HEK293T (cell line): ENCODE data around the gene SLC25A1.

Experiments
- CTCF ChIA-PET: fragments of 350-600 bp; formaldehyde crosslinking; extraction: SDS; loops from one replicate; lab custom pipeline; 2021; ENCODE audit warnings: antibody characterized with exemption, inconsistent platforms; lab: Yijun Ruan, JAX
- POLR2A ChIA-PET: fragments of 350-600 bp; formaldehyde crosslinking; extraction: SDS; loops from one replicate; lab custom pipeline; 2020; ENCODE audit warnings: antibody characterized with exemption, inconsistent platforms; lab: Yijun Ruan, JAX
- DNase-seq: peaks from one replicate; pipeline ENCODE4 v3.0.0; 2012; ENCODE audit warnings: mixed read lengths; ENCODE audit errors: extremely low spot score
- ARNT ChIP-seq: fragments of 450-650 bp; IDR thresholded peaks from 2 replicates; pipeline ENCODE4 v1.6.1; 2017; ENCODE audit warnings: mild to moderate bottlenecking
- BHLHE40 ChIP-seq: fragments of 450-650 bp; IDR thresholded peaks from 2 replicates; pipeline ENCODE4 v1.6.1; 2016; ENCODE audit warnings: mild to moderate bottlenecking, moderate library complexity, borderline replicate concordance
- CTBP1 ChIP-seq: fragments of 450-650 bp; IDR thresholded peaks from 2 replicates; pipeline ENCODE4 v1.6.1; 2016; ENCODE audit warnings: borderline replicate concordance
- ELF4 ChIP-seq: fragments of 450-650 bp; IDR thresholded peaks from 2 replicates; pipeline ENCODE4 v1.6.1; 2017; ENCODE audit warnings: antibody characterized with exemption
- FOXA1 ChIP-seq: fragments of 450-650 bp; IDR thresholded peaks from 2 replicates; pipeline ENCODE4 v1.6.1; 2016; ENCODE audit warnings: mild to moderate bottlenecking
- FOXK2 ChIP-seq: fragments of 450-650 bp; IDR thresholded peaks from 2 replicates; pipeline ENCODE4 v1.6.1; 2016; ENCODE audit warnings: mild to moderate bottlenecking
- FOXM1 ChIP-seq: fragments of 450-650 bp; IDR thresholded peaks from 2 replicates; pipeline ENCODE4 v1.6.1; 2017; ENCODE audit warnings: mild to moderate bottlenecking, borderline replicate concordance
- HDGF ChIP-seq: fragments of 450-650 bp; IDR thresholded peaks from 2 replicates; pipeline ENCODE4 v1.6.1; 2017; ENCODE audit warnings: antibody characterized with exemption, borderline replicate concordance
- L3MBTL2 ChIP-seq: fragments of 450-650 bp; conservative IDR thresholded peaks from 2 replicates; pipeline ENCODE4 v1.6.1; 2016; ENCODE audit warnings: mild to moderate bottlenecking
- LEF1 ChIP-seq: fragments of 450-650 bp; IDR thresholded peaks from 2 replicates; pipeline ENCODE4 v1.6.1; 2017; ENCODE audit warnings: mild to moderate bottlenecking, borderline replicate concordance
- NFRKB ChIP-seq: fragments of 450-650 bp; IDR thresholded peaks from 2 replicates; pipeline ENCODE4 v1.6.1; 2016; ENCODE audit warnings: mild to moderate bottlenecking, moderate library complexity
- SP1 ChIP-seq: fragments of 450-650 bp; IDR thresholded peaks from 2 replicates; pipeline ENCODE4 v1.6.1; 2017
- SUZ12 ChIP-seq: fragments of 450-650 bp; IDR thresholded peaks from 2 replicates; pipeline ENCODE4 v1.6.1; 2016; ENCODE audit warnings: mild to moderate bottlenecking
- TARDBP ChIP-seq: fragments of 450-650 bp; IDR thresholded peaks from 2 replicates; pipeline ENCODE4 v1.6.1; 2016
- ZNF384 ChIP-seq: fragments of 450-650 bp; IDR thresholded peaks from 2 replicates; pipeline ENCODE4 v1.6.1; 2016
- TF ChIP-seq, protein P1 (sequence below): fragments of 450-650 bp; IDR thresholded peaks from 2 replicates; pipeline ENCODE4 v1.6.1; 2016

Gene SLC25A1

DNA sequence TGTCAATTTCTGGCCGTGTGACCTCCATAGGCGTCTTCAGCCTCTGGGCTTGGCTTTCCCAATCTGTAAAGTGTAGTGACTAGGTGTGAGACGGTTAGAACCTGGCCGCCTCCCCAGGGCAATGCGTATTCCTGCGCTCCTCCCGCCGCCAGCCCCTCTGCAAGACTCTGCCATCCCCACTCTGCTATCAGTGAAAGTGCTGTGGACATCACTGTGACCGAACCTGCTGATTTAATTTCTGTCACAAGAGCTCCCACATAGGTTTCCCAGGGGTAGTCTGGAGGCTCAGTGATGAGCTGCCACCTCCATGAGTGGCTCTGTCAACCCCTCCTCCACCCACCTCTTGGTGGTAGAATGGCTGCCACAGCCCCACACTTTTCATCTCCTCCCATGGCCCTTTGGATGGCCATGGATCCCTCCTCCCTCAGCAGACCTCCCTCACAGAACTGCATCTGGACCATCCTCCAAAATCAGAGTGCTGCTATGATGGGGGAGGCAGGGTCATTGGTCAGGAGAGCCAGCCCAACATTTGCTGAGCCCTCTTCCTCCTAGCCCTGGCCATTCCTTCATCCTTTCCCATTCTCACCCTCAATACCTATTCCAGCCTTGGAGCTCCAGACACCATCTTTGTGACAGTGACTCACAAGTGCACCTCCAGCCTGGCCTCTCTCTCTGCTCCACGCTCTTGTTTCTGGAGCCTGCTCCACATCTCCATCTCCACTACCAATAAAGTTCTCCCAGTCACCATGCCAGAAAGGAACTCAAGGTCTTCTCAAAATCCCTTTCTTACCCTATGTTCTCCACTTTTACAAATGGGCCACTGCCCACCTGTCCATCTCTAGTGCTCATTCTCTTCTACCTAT lies 27.0 kb downstream of the SLC25A1 start:
- TF ChIP-seq L3MBTL2 (no peak), ZNF384 (no peak), ARNT (no peak), FOXA1 (no peak), SP1 (no peak), CTBP1 (no peak), TARDBP (no peak), SUZ12 (no peak), ELF4 (no peak), FOXK2 (no peak), LEF1 (no peak)
- TF ChIP-seq, protein P1, sequence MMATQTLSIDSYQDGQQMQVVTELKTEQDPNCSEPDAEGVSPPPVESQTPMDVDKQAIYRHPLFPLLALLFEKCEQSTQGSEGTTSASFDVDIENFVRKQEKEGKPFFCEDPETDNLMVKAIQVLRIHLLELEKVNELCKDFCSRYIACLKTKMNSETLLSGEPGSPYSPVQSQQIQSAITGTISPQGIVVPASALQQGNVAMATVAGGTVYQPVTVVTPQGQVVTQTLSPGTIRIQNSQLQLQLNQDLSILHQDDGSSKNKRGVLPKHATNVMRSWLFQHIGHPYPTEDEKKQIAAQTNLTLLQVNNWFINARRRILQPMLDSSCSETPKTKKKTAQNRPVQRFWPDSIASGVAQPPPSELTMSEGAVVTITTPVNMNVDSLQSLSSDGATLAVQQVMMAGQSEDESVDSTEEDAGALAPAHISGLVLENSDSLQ = no peak
- POLR2A ChIA-PET = no interaction called here
- CTCF ChIA-PET = no interaction called here
- no peak for DNase-seq

DNA sequence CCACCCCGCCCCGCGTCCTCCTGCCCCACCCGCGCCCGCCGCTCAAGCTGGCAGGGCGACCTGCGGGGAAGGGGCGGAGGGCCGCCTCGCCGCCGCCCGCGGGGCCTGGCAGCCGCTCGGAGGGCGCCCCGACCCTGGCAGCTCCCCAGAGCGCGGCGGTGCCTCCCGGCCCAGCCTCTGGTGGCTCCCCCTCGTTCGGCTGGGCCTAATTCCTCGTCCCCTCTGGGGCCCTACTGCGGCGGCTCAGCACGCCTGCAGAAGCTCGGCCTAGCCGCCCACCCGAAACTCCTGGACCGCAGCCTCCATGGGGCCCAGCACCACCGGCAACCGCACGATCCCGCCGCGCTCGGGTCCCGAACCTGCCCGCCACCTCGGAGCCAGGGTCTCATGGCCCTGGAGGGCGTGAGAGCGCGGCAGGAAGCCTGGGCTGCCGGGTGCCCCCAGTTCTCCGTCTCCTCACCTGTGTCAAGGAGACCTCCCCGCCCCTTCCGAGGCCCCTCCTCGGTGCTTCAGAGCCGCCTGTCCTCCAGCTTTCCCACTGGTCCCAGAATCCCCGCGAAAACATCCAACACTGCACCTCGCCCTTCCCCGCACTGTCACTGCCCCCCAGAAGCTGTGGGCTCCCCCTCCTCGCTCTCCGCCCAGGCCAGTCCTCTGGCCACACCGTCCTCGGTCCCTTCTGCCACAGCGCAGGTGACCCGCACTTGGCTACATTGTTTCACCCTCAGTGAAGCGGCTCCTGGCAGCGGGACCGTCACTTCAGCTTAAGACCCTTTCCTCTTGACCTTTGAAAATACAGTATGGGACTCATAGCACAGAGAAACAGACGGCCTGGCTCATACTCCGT lies 27.8 kb downstream of the SLC25A1 start:
- DNase-seq = no peak
- TF ChIP-seq HDGF (no peak), LEF1 (no peak), FOXM1 (no peak), ARNT (no peak), ZNF384 (no peak), SP1 (no peak), FOXK2 (no peak), CTBP1 (no peak), FOXA1 (no peak), BHLHE40 (no peak), ELF4 (no peak)
- TF ChIP-seq, protein P1 = no peak
- ChIA-PET CTCF (no interaction called here), POLR2A (no interaction called here)

DNA sequence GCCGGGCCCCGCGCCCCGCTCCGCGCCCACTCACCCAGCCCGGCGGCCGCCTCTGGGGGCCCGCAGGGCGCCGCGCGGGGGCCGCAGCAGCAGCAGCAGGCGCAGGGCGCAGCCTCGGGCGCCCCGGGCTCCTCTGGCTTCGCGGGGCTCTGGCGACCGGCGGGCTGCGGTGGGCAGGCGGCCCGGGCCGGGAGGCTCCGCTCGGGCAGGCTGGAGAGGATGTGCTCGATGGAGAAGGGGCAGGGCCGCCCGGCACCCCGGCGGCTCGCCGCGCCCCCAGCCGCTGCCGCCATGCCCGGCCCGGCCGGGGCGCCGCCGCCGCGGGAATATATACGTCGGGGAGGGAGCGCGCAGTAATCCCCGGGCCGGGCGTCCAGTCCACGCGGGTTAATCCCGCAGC lies 28.5 kb downstream of the SLC25A1 start, which contains the start of gene GSC2:
TSS of gene GSC2 (minus strand) at position 302 of the 400 bp plus-strand sequence. CDS start at position 293, 9 bp downstream.
- ChIA-PET CTCF (no interaction called here), POLR2A (no interaction called here)
- no peak for DNase-seq
- TF ChIP-seq ELF4 = no peak
- TF ChIP-seq TARDBP = no peak
- no peak for TF ChIP-seq FOXA1
- TF ChIP-seq LEF1 = no peak
- TF ChIP-seq BHLHE40 = no peak
- TF ChIP-seq CTBP1 = no peak
- no peak for TF ChIP-seq ARNT
- TF ChIP-seq, protein P1 = no peak
- TF ChIP-seq FOXK2 = no peak
- no peak for TF ChIP-seq FOXM1

GRCh38 chr22:19149047-19149883 lies 29.3 kb downstream of the SLC25A1 start:
- DNase-seq = no peak
- TF ChIP-seq FOXM1 = no peak
- no peak for TF ChIP-seq FOXK2
- TF ChIP-seq TARDBP = no peak
- TF ChIP-seq ELF4 = no peak
- TF ChIP-seq SUZ12 = no peak
- no peak for TF ChIP-seq ARNT
- TF ChIP-seq CTBP1 = no peak
- TF ChIP-seq HDGF = no peak
- TF ChIP-seq SP1 = no peak
- no peak for TF ChIP-seq ZNF384
- no peak for TF ChIP-seq FOXA1
- CTCF ChIA-PET = no interaction called here
- POLR2A ChIA-PET = no interaction called here

GRCh38 chr22:19148417-19149046 lies 30.0 kb downstream of the SLC25A1 start:
- no peak for DNase-seq
- POLR2A ChIA-PET = no interaction called here
- TF ChIP-seq NFRKB = no peak
- TF ChIP-seq FOXM1 = no peak
- TF ChIP-seq ARNT = no peak
- TF ChIP-seq SP1 = no peak
- no peak for TF ChIP-seq BHLHE40
- TF ChIP-seq ZNF384 = no peak
- TF ChIP-seq, protein P1 = no peak
- TF ChIP-seq SUZ12 = no peak
- CTCF ChIA-PET = no interaction called here
